ENCODE results near the gene DEGS2. TPM values are rescaled to one million over a fixed set of nuclear protein-coding genes. Genes with fewer than 3 reads are reported as not detected.

The DEGS2 gene
- total and polyA plus RNA-seq, 2 experiments from 2014 or later: 0.63 to 2.2 TPM

DNA sequence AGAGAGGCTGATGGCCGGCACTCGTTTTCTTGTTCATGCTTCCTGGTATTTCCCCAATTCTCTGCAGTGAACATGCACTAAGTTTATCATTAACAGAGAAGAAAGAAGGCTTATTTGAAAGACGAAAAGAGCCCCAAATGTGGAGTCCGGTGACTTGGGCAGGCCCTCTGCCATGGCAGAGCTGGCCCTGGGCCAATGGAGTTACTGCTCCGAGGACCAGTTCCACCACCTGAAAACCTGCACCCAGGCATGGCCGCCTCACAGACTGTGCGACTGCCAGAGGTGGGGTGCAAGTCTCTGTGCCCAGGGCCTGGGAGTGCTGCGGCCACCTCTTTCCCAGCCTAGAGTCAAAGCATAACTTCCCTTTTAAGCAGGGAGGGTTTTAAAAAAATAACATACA is 24.9 kb downstream of the DEGS2 start:
- H3K36me3 Mint-ChIP-seq (ENCODE audit: low read depth): peaks cover 3% of the 10 kb centered on the region; the same call in 2 of the 3 replicates
- ATAC-seq: no peak

More for the DNA sequence above, 24.9 kb downstream of the DEGS2 start:
- Histone ChIP-seq H3K4me2 (no peak overlapping the region), H3K4me3 (no peak overlapping the region), H3K9me2 (ENCODE audit: insufficient read depth) (no peaks in the 10 kb centered on the region), H3K27ac (ENCODE audit: low read depth) (no peak overlapping the region), H2AFZ (no peak overlapping the region), H3F3A (replicated peaks; ENCODE audit: low read depth) (no peaks in the 10 kb centered on the region), H3K4me1 (ENCODE audit: insufficient read depth) (peaks cover 4% of the 10 kb centered on the region; the same call in 1 of the 2 replicates), H3K79me2 (replicated peaks; ENCODE audit: insufficient read depth) (no peaks in the 10 kb centered on the region), H3K27me3 (ENCODE audit: insufficient read depth) (no peaks in the 10 kb centered on the region), H3K36me3 (ENCODE audit: insufficient read depth) (no peaks in the 10 kb centered on the region), H4K20me1 (replicated peaks; ENCODE audit: insufficient read depth) (no peaks in the 10 kb centered on the region; the same call in 1 of the 2 replicates)
- no peak for DNase-seq (ENCODE audit: low spot score)
- H3K27ac Mint-ChIP-seq: no peak overlapping the region
- TF ChIP-seq CREB1 (CRISPR knock-in tag; IDR thresholded peaks at IDR 0.05; ENCODE audit: low read depth): no peak
- no peak for TF ChIP-seq ZNF114 (CRISPR knock-in tag; IDR thresholded peaks at IDR 0.05)
- TF ChIP-seq NANOG (IDR thresholded peaks at IDR 0.05; ENCODE audit: borderline replicate concordance): no peak
- no peak for TF ChIP-seq JUNB (IDR thresholded peaks at IDR 0.05; ENCODE audit: unreplicated experiment)
- TF ChIP-seq ETS1 (IDR thresholded peaks at IDR 0.05): no peak
- no peak for TF ChIP-seq POLR2AphosphoS5 (IDR thresholded peaks at IDR 0.05; ENCODE audit: low read depth)
- TF ChIP-seq ZNF331 (CRISPR knock-in tag; IDR thresholded peaks at IDR 0.05; ENCODE audit: low read depth): no peak
- no peak for TF ChIP-seq CTCF (conservative IDR thresholded peaks at IDR 0.05; ENCODE audit: low read depth in 2 of 2)
- TF ChIP-seq STAT1 (IDR thresholded peaks at IDR 0.05; ENCODE audit: unreplicated experiment): no peak
- no peak for TF ChIP-seq ZNF462 (CRISPR knock-in tag; IDR thresholded peaks at IDR 0.05)
- no peak for TF ChIP-seq EZH2 (IDR thresholded peaks at IDR 0.05; ENCODE audit: low read depth, unreplicated experiment)
- TF ChIP-seq EZH2phosphoT487 (IDR thresholded peaks at IDR 0.05; ENCODE audit: unreplicated experiment): no peak
- no peak for TF ChIP-seq REST (IDR thresholded peaks at IDR 0.05; ENCODE audit: unreplicated experiment)
- H3K9me3 Mint-ChIP-seq: no peaks in the 10 kb centered on the region; the same call in 2 of the 3 replicates
- H3K27me3 Mint-ChIP-seq (ENCODE audit: insufficient read depth, low read depth, poor library complexity): peaks cover 8% of the 10 kb centered on the region
- H3K4me1 Mint-ChIP-seq: peaks cover 11% of the 10 kb centered on the region
- no peak overlapping the region for H3K4me3 Mint-ChIP-seq
